ENCODE results near the gene RTCB.

Gene RTCB

GRCh38 chr22:32414191-32414590, 2.1 kb upstream of the RTCB start:
- peaks cover 8% of the 10 kb centered on the region; the same call in 1 of the 2 replicates for H3K27me3 ChIP-seq
- H3K4me3 ChIP-seq (ENCODE audit: low read depth, low read length), result no peak overlapping the region
- H3K4me1 ChIP-seq, result no peaks in the 10 kb centered on the region
- TF ChIP-seq CTCF (IDR thresholded peaks at IDR 0.05; ENCODE audit: low read depth, low read length), result no peak
- no peaks in the 10 kb centered on the region for H3K9me3 ChIP-seq
- DNase-seq, result no peak
- no peaks in the 10 kb centered on the region; the same call in 1 of the 2 replicates for H3K36me3 ChIP-seq

GRCh38 chr22:32413719-32414118, 1.7 kb upstream of the RTCB start:
- H3K9me3 ChIP-seq, result no peaks in the 10 kb centered on the region
- H3K27me3 ChIP-seq, result peaks cover 8% of the 10 kb centered on the region; the same call in 1 of the 2 replicates
- no peak overlapping the region for H3K4me3 ChIP-seq (ENCODE audit: low read depth, low read length)
- DNase-seq, result no peak
- H3K36me3 ChIP-seq, result peaks cover under 1% of the 10 kb centered on the region; the same call in 1 of the 2 replicates
- TF ChIP-seq CTCF (IDR thresholded peaks at IDR 0.05; ENCODE audit: low read depth, low read length), result peak; percentile 61
- no peaks in the 10 kb centered on the region for H3K4me1 ChIP-seq

GRCh38 chr22:32411402-32411801, 645 bp downstream of the RTCB start:
- peak overlapping the region; percentile 99 for H3K4me3 ChIP-seq (ENCODE audit: low read depth, low read length)
- no peaks in the 10 kb centered on the region for H3K4me1 ChIP-seq
- H3K27me3 ChIP-seq, result no peaks in the 10 kb centered on the region
- no peak for TF ChIP-seq CTCF (IDR thresholded peaks at IDR 0.05; ENCODE audit: low read depth, low read length)
- no peaks in the 10 kb centered on the region for H3K9me3 ChIP-seq
- peaks cover 23% of the 10 kb centered on the region for H3K36me3 ChIP-seq
- DNase-seq, result no peak

GRCh38 chr22:32410459-32410858, 1.6 kb downstream of the RTCB start:
- no peak for DNase-seq
- H3K27me3 ChIP-seq, result no peaks in the 10 kb centered on the region
- H3K4me1 ChIP-seq, result no peaks in the 10 kb centered on the region
- no peak for TF ChIP-seq CTCF (IDR thresholded peaks at IDR 0.05; ENCODE audit: low read depth, low read length)
- H3K9me3 ChIP-seq, result no peaks in the 10 kb centered on the region
- H3K36me3 ChIP-seq, result peaks cover 33% of the 10 kb centered on the region
- H3K4me3 ChIP-seq (ENCODE audit: low read depth, low read length), result no peak overlapping the region; the same call in 1 of the 2 replicates

- Histone ChIP-seq H3K4me1 (no peaks in the 10 kb centered on the region), H3K4me3 (ENCODE audit: low read depth, low read length) (no peak overlapping the region)
These were observed 2.1 kb downstream of the RTCB start for GRCh38 chr22:32409977-32410376.

GRCh38 chr22:32407936-32408335, 4.1 kb downstream of the RTCB start:
- no peaks in the 10 kb centered on the region for H3K4me1 ChIP-seq
- DNase-seq, result no peak
- TF ChIP-seq CTCF (IDR thresholded peaks at IDR 0.05; ENCODE audit: low read depth, low read length), result no peak

More at GRCh38 chr22:32409977-32410376, 2.1 kb downstream of the RTCB start:
- Histone ChIP-seq H3K36me3 (peaks cover 37% of the 10 kb centered on the region), H3K27me3 (no peaks in the 10 kb centered on the region), H3K9me3 (no peaks in the 10 kb centered on the region)
- TF ChIP-seq CTCF (IDR thresholded peaks at IDR 0.05; ENCODE audit: low read depth, low read length), result no peak
- no peak for DNase-seq

More at GRCh38 chr22:32407936-32408335, 4.1 kb downstream of the RTCB start:
- no peaks in the 10 kb centered on the region for H3K9me3 ChIP-seq
- H3K36me3 ChIP-seq, result peaks cover 42% of the 10 kb centered on the region
- no peak overlapping the region for H3K4me3 ChIP-seq (ENCODE audit: low read depth, low read length)
- no peaks in the 10 kb centered on the region for H3K27me3 ChIP-seq
